Liver (tissue), 9 donors: Measurements from ENCODE around the gene ASPDH. TPM values are rescaled to one million over a fixed set of nuclear protein-coding genes. Genes with fewer than 3 reads are reported as not detected.

Source experiments
- DNase-seq: peaks from one replicate; pipeline ENCODE4 v3.0.0-alpha.2; 2017; ENCODE audit warnings: low spot score
- H3K27ac ChIP-seq, 2 donors: one replicate each; pipeline ENCODE4 v1.7.0; 2013; ENCODE audit warnings: inconsistent platforms in 2 of 2, low read length in 2 of 2, control low read depth in 1 of 2, low read depth in 1 of 2, mild to moderate bottlenecking in 1 of 2
- H3K27me3 ChIP-seq, 4 donors: one replicate each; pipeline versions ENCODE4 v1.6.1 to v1.7.0; 2013; ENCODE audit warnings: low read length in 3 of 4, inconsistent platforms in 1 of 4, mild to moderate bottlenecking in 1 of 4, moderate library complexity in 1 of 4; ENCODE audit not compliant: control insufficient read depth in 4 of 4, insufficient read depth in 4 of 4
- H3K36me3 ChIP-seq, 4 donors: one replicate each; pipeline versions ENCODE4 v1.6.1 to v1.7.0; 2013; ENCODE audit warnings: low read length in 3 of 4, mild to moderate bottlenecking in 3 of 4, low read depth in 1 of 4, moderate library complexity in 1 of 4; ENCODE audit not compliant: control insufficient read depth in 4 of 4, insufficient read depth in 3 of 4
- H3K4me1 ChIP-seq, 4 donors: one replicate each; pipeline versions ENCODE4 v1.6.1 to v1.7.0; 2013; ENCODE audit warnings: low read length in 3 of 4, mild to moderate bottlenecking in 3 of 4, moderate library complexity in 1 of 4; ENCODE audit not compliant: control insufficient read depth in 4 of 4, insufficient read depth in 4 of 4
- H3K4me3 ChIP-seq, 3 donors: one replicate each; pipeline versions ENCODE4 v1.6.1 to v1.7.0; 2013; ENCODE audit warnings: low read length in 3 of 3, control low read depth in 1 of 3, low read depth in 1 of 3, mild to moderate bottlenecking in 1 of 3
- H3K9ac ChIP-seq, 2 donors: one replicate each; pipeline ENCODE4 v1.7.0; 2013; ENCODE audit warnings: low read length in 2 of 2, mild to moderate bottlenecking in 2 of 2, moderate library complexity in 2 of 2, control low read depth in 1 of 2, low read depth in 1 of 2
- H3K9me3 ChIP-seq, 4 donors: one replicate each; pipeline versions ENCODE4 v1.6.1 to v1.7.0; 2013; ENCODE audit warnings: low read length in 3 of 4; ENCODE audit not compliant: control insufficient read depth in 4 of 4
- EGR1 ChIP-seq, 2 donors: IDR thresholded peaks; 2 replicates each; pipeline ENCODE4 v1.6.1; 2016 to 2018; ENCODE audit warnings: antibody characterized with exemption in 2 of 2, low read depth in 2 of 2
- FOXA1 ChIP-seq: IDR thresholded peaks from 2 replicates; pipeline ENCODE4 v1.6.1; 2016; ENCODE audit warnings: antibody characterized with exemption
- FOXA2 ChIP-seq: IDR thresholded peaks from 2 replicates; pipeline ENCODE4 v1.6.1; 2016; ENCODE audit warnings: antibody characterized with exemption
- GABPA ChIP-seq, 2 donors: IDR thresholded peaks in 1 of 2; conservative IDR thresholded peaks in 1 of 2; 2 replicates each; pipeline ENCODE4 v1.6.1; 2016; ENCODE audit warnings: antibody characterized with exemption in 2 of 2, mild to moderate bottlenecking in 1 of 2, moderate library complexity in 1 of 2
- HNF4A ChIP-seq, 2 donors: conservative IDR thresholded peaks; 2 replicates each; pipeline ENCODE4 v1.6.1; 2016; ENCODE audit warnings: antibody characterized with exemption in 2 of 2, mild to moderate bottlenecking in 2 of 2
- HNF4G ChIP-seq: IDR thresholded peaks from 2 replicates; pipeline ENCODE4 v1.6.1; 2016; ENCODE audit warnings: antibody characterized with exemption
- JUND ChIP-seq, 2 donors: IDR thresholded peaks; 2 replicates each; pipeline ENCODE4 v1.6.1; 2016; ENCODE audit warnings: antibody characterized with exemption in 2 of 2
- NR2F2 ChIP-seq: IDR thresholded peaks from 2 replicates; pipeline ENCODE4 v1.6.1; 2016; ENCODE audit warnings: antibody characterized with exemption
- RAD21 ChIP-seq, 2 donors: IDR thresholded peaks; 2 replicates each; pipeline ENCODE4 v1.6.1; 2016; ENCODE audit warnings: antibody characterized with exemption in 2 of 2, mild to moderate bottlenecking in 2 of 2
- SP1 ChIP-seq: IDR thresholded peaks from 2 replicates; pipeline ENCODE4 v1.6.1; 2018; ENCODE audit warnings: antibody characterized with exemption, mild to moderate bottlenecking
- TAF1 ChIP-seq: conservative IDR thresholded peaks from 2 replicates; pipeline ENCODE4 v1.6.1; 2016; ENCODE audit warnings: antibody characterized with exemption, mild to moderate bottlenecking
- YY1 ChIP-seq: IDR thresholded peaks from 2 replicates; pipeline ENCODE4 v1.6.1; 2016; ENCODE audit warnings: antibody characterized with exemption, mild to moderate bottlenecking
- WGBS: extraction: QIAGEN DNeasy Blood & Tissue Kit; methylation state at CpG from one replicate; pipeline ENCODE4 v1.1.7; 2013; 5-methylcytosine and 5-hydroxymethylcytosine counted together
- polyA plus RNA-seq, 2 donors: library from polyadenylated mRNA; stranded (reverse) in 1 of 2; unstranded in 1 of 2; fragments of 200-250 nt in 1 of 2; fragments of >200 nt in 1 of 2; fragmentation: Nextera tagmentation in 1 of 2; extraction: Ambion mirVana in 1 of 2; gene quantifications; one replicate each; pipeline versions ENCODE4 v1.2.1 to v1.2.3, GENCODE V29; 2013 to 2015
- total RNA-seq, 2 donors: library from RNA; depleted of rRNA; stranded (reverse); fragments of >200 nt; gene quantifications; one replicate each; pipeline ENCODE4 v1.2.3, GENCODE V29; 2014
- TF ChIP-seq, protein P1 (sequence below): IDR thresholded peaks from 2 replicates; pipeline ENCODE4 v1.6.1; 2016; ENCODE audit warnings: antibody characterized with exemption
- TF ChIP-seq, protein P2 (sequence below): IDR thresholded peaks from 2 replicates; pipeline ENCODE4 v1.6.1; 2016; ENCODE audit warnings: antibody characterized with exemption, mild to moderate bottlenecking
- TF ChIP-seq, protein P3 (sequence below): IDR thresholded peaks from 2 replicates; pipeline ENCODE4 v1.6.1; 2016; ENCODE audit warnings: antibody characterized with exemption
- TF ChIP-seq, protein P4 (sequence below): fragments of 150-350 bp; IDR thresholded peaks from 2 replicates; pipeline ENCODE4 v1.5.1; 2017; ENCODE audit warnings: improper control_type of control experiment, low read depth, low read length; ENCODE audit not compliant: missing input control
- TF ChIP-seq, protein P5 (sequence below): IDR thresholded peaks from 2 replicates; pipeline ENCODE4 v1.6.1; 2016; ENCODE audit warnings: antibody characterized with exemption
- donor health status: healthy.
- donor health status: healthy.
- donor health status: healthy.
- donor health status: healthy.
- donor health status: healthy.

Gene ASPDH
- total and polyA plus RNA-seq, 4 donors, result 7.3 to 82.0 (median 37.1) TPM

DNA sequence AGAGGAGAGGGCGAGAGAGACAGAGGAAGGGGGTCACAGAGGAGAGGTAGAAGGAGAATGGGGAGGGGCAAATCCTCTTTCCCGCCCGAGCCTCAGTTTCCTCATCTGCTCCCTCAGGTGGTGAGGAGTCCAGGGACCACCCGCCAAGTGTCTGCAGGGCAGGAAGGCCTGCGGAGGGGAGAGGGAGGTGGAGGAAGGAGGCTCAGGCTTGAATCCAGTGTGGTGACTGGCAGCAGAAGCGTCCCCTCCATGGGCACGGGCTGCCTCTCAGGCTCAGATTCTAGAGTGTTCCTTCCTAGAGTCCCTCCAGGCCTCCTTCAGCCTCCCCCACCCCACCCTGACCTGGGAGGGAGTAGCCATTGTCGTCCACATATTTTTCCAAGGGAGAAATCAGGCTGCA lies 20.5 kb downstream of the ASPDH start:
- H3K27me3 ChIP-seq, result no peaks in the 10 kb centered on the region
- no peaks in the 10 kb centered on the region for H3K36me3 ChIP-seq
- no peaks in the 10 kb centered on the region for H3K9me3 ChIP-seq
- no peak overlapping the region for H3K9ac ChIP-seq
- TF ChIP-seq FOXA2, result no peak
- no peak overlapping the region for H3K27ac ChIP-seq
- no peak for DNase-seq
- WGBS, result 67% methylated on average over 8 of the region's 8 CpGs
- H3K4me3 ChIP-seq, result no peak overlapping the region
- no peaks in the 10 kb centered on the region for H3K4me1 ChIP-seq

DNA sequence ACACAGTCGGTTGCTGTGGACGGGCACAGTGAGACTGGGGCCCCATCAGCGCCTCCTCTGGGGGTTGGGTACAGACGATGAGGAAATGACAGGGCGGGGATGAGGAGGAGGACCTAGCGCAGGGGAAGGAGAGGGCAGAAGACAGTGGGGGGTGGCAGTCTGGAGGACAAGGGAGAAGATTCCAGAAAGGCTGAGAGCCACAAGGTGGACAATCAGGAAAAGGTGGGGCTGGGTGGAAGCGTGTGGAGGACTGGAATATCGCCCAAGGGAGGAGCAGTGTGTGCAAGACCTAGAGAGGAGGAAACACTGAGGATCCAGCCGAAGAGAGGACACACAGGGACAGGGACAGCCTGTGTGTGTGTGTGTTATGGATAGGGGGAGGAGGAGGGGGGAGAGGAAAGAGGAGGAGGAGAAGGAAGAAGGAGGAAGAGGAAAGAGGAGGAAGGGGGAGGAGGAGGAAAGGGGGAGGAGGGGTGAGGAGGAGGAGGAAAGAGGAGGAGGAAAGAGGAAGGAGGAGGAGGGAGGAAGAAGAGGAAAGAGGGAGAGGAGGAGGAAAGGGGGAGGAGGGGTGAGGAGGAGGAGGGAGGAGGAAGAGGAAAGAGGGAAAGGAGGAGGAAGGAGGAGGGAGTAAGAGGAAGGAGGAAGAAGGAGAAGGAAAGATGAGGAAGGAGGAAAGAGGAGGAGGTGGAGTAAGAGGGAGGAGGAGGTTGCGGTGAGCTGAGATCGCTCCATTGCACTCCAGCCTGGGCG lies 21.2 kb downstream of the ASPDH start:
- Histone ChIP-seq H3K36me3 (no peaks in the 10 kb centered on the region), H3K9ac (no peak overlapping the region), H3K27me3 (no peaks in the 10 kb centered on the region), H3K4me1 (no peaks in the 10 kb centered on the region), H3K27ac (no peak overlapping the region), H3K9me3 (no peaks in the 10 kb centered on the region), H3K4me3 (no peak overlapping the region)
- WGBS, result 28% methylated on average over 12 of the region's 12 CpGs
- TF ChIP-seq JUND (IDR thresholded peaks at IDR 0.05) (no peak), RAD21 (IDR thresholded peaks at IDR 0.05) (no peak), SP1 (no peak), FOXA2 (no peak), HNF4G (no peak), GABPA (IDR thresholded peaks at IDR 0.05 in 1 of 2, conservative IDR thresholded peaks at IDR 0.05 in 1 of 2) (no peak), FOXA1 (no peak), HNF4A (conservative IDR thresholded peaks at IDR 0.05) (no peak), YY1 (no peak), TAF1 (no peak), EGR1 (IDR thresholded peaks at IDR 0.05; ENCODE audit: low read depth in 2 of 2) (no peak), NR2F2 (no peak)
- TF ChIP-seq, protein P1, sequence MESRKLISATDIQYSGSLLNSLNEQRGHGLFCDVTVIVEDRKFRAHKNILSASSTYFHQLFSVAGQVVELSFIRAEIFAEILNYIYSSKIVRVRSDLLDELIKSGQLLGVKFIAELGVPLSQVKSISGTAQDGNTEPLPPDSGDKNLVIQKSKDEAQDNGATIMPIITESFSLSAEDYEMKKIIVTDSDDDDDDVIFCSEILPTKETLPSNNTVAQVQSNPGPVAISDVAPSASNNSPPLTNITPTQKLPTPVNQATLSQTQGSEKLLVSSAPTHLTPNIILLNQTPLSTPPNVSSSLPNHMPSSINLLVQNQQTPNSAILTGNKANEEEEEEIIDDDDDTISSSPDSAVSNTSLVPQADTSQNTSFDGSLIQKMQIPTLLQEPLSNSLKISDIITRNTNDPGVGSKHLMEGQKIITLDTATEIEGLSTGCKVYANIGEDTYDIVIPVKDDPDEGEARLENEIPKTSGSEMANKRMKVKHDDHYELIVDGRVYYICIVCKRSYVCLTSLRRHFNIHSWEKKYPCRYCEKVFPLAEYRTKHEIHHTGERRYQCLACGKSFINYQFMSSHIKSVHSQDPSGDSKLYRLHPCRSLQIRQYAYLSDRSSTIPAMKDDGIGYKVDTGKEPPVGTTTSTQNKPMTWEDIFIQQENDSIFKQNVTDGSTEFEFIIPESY, result no peak
- TF ChIP-seq, protein P2, sequence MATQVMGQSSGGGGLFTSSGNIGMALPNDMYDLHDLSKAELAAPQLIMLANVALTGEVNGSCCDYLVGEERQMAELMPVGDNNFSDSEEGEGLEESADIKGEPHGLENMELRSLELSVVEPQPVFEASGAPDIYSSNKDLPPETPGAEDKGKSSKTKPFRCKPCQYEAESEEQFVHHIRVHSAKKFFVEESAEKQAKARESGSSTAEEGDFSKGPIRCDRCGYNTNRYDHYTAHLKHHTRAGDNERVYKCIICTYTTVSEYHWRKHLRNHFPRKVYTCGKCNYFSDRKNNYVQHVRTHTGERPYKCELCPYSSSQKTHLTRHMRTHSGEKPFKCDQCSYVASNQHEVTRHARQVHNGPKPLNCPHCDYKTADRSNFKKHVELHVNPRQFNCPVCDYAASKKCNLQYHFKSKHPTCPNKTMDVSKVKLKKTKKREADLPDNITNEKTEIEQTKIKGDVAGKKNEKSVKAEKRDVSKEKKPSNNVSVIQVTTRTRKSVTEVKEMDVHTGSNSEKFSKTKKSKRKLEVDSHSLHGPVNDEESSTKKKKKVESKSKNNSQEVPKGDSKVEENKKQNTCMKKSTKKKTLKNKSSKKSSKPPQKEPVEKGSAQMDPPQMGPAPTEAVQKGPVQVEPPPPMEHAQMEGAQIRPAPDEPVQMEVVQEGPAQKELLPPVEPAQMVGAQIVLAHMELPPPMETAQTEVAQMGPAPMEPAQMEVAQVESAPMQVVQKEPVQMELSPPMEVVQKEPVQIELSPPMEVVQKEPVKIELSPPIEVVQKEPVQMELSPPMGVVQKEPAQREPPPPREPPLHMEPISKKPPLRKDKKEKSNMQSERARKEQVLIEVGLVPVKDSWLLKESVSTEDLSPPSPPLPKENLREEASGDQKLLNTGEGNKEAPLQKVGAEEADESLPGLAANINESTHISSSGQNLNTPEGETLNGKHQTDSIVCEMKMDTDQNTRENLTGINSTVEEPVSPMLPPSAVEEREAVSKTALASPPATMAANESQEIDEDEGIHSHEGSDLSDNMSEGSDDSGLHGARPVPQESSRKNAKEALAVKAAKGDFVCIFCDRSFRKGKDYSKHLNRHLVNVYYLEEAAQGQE, result no peak
- TF ChIP-seq, protein P3, sequence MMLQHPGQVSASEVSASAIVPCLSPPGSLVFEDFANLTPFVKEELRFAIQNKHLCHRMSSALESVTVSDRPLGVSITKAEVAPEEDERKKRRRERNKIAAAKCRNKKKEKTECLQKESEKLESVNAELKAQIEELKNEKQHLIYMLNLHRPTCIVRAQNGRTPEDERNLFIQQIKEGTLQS, result no peak
- TF ChIP-seq, protein P4, sequence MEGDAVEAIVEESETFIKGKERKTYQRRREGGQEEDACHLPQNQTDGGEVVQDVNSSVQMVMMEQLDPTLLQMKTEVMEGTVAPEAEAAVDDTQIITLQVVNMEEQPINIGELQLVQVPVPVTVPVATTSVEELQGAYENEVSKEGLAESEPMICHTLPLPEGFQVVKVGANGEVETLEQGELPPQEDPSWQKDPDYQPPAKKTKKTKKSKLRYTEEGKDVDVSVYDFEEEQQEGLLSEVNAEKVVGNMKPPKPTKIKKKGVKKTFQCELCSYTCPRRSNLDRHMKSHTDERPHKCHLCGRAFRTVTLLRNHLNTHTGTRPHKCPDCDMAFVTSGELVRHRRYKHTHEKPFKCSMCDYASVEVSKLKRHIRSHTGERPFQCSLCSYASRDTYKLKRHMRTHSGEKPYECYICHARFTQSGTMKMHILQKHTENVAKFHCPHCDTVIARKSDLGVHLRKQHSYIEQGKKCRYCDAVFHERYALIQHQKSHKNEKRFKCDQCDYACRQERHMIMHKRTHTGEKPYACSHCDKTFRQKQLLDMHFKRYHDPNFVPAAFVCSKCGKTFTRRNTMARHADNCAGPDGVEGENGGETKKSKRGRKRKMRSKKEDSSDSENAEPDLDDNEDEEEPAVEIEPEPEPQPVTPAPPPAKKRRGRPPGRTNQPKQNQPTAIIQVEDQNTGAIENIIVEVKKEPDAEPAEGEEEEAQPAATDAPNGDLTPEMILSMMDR, result no peak
- TF ChIP-seq, protein P5, sequence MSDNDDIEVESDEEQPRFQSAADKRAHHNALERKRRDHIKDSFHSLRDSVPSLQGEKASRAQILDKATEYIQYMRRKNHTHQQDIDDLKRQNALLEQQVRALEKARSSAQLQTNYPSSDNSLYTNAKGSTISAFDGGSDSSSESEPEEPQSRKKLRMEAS, result no peak
- no peak for DNase-seq
